GM06990 (cell line): ENCODE measurements around the gene EDN2.

Experiments used
- DNase-seq: peaks from one replicate; pipeline ENCODE4 v3.0.0-alpha.2; 2011; ENCODE audit not compliant: insufficient read length; ENCODE audit errors: extremely low read depth
- H3K27me3 ChIP-seq: replicated peaks from 2 replicates; pipeline ENCODE4 v1.6.0; 2011; ENCODE audit warnings: low read length; ENCODE audit not compliant: control insufficient read depth, insufficient read depth
- H3K36me3 ChIP-seq: 2 replicates; pipeline ENCODE4 v1.5.1; 2011; ENCODE audit warnings: low read length; ENCODE audit not compliant: control insufficient read depth, insufficient read depth
- H3K4me3 ChIP-seq: replicated peaks from 2 replicates; pipeline ENCODE4 v1.5.1; 2011; ENCODE audit warnings: low read depth, mild to moderate bottlenecking, control low read depth, low read length
- TF ChIP-seq, protein P1 (sequence below): IDR thresholded peaks from 2 replicates; pipeline ENCODE4 v1.5.1; 2011; ENCODE audit warnings: low read length, control low read depth, mild to moderate bottlenecking, inconsistent platforms; ENCODE audit not compliant: insufficient read depth, poor library complexity, severe bottlenecking

Gene EDN2

DNA sequence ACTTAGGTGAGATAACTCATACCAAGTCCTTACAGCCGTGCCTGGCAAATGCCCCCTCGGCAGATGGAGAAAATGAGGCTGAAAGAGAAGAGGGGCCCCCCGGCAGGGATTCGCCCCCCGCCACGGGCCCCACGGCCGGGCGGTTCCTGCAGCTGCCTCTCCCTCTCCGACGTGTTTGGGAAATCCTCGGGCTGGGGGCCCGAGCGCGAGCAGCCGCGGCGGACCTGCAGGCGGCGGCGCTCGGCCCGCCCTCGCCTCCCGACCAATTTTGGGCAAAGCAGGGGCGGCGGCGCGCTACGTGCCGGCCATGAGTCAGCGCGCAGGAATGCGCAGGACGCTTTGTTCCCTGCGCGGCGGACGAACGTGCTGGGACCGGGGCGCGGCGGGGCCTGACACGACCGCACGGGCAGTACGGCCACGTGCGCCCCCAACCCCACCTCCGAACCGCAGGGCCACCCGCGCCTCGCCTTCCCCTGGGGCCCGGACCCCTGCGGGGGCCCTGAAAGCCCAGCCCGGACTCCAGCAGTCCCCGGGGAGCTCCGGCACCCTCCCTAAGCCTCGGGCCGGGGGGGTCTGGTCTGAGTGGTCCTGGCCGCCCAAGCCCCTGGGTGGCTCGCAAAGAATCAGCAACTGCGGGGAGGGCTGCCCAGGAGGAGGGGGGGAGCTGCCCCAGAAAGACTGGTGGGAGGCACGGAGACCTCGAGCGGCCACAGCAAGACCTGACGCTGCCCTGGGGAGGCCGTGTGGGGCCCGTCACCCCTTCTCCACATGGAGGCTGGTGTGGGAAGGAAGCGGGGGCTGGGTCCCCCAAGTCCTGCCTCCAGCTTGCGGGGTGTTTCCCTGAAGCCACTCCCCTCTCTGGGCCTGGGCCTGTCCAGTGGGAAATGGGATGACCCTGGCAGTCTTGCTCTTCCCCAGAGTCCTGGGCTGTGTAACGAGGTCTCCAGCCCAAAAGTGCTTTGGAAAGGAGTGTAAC lies 11.9 kb upstream of the EDN2 start:
- H3K36me3 ChIP-seq = no peaks in the 10 kb centered on the region
- peak; percentile 59 for DNase-seq
- H3K4me3 ChIP-seq = peak overlapping the region; percentile 48

DNA sequence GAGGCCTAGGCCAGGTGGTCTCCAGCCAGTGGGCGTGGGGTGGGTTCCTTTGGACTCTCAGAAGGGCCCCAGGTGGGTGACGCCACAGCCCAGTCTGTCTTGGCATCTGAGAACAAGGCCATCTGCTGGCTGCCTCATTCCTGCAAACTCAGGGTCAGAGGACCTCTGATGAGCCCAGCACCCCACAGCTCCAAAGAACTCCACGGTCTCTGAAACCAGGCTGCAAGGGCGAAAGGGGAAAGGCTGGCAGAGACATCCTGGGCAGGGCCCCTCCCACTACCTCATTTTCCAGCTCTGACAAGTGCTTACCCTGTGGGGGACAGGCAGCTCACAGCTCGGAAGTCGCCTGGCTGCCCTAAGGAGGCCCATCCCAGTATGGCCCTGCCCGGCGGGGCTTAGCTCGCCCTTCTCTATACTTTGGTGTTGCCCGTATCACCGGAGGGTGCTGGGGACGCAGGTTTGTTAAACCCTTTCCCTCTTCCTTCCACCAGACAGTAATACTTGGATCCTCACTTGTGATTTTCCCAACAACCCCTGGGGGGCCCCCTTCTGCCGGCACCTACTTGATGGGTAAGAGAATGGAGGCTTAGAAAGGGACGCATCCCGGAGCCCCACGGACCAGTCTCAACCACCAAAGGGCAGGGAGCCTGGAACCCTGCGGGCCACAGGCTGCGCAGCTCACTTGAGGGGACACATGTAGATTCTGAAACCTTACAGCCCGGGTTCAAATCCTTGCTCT lies 10.9 kb upstream of the EDN2 start:
- H3K36me3 ChIP-seq = no peaks in the 10 kb centered on the region
- peak overlapping the region; percentile 48; the same call in 1 of the 2 replicates for H3K4me3 ChIP-seq
- no peak for DNase-seq
- TF ChIP-seq, protein P1, sequence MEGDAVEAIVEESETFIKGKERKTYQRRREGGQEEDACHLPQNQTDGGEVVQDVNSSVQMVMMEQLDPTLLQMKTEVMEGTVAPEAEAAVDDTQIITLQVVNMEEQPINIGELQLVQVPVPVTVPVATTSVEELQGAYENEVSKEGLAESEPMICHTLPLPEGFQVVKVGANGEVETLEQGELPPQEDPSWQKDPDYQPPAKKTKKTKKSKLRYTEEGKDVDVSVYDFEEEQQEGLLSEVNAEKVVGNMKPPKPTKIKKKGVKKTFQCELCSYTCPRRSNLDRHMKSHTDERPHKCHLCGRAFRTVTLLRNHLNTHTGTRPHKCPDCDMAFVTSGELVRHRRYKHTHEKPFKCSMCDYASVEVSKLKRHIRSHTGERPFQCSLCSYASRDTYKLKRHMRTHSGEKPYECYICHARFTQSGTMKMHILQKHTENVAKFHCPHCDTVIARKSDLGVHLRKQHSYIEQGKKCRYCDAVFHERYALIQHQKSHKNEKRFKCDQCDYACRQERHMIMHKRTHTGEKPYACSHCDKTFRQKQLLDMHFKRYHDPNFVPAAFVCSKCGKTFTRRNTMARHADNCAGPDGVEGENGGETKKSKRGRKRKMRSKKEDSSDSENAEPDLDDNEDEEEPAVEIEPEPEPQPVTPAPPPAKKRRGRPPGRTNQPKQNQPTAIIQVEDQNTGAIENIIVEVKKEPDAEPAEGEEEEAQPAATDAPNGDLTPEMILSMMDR = peak; percentile 51
- no peaks in the 10 kb centered on the region; the same call in 1 of the 2 replicates for H3K27me3 ChIP-seq

More for the DNA sequence above, 11.9 kb upstream of the EDN2 start:
- TF ChIP-seq, protein P1 = no peak
- H3K27me3 ChIP-seq = no peaks in the 10 kb centered on the region; the same call in 1 of the 2 replicates

DNA sequence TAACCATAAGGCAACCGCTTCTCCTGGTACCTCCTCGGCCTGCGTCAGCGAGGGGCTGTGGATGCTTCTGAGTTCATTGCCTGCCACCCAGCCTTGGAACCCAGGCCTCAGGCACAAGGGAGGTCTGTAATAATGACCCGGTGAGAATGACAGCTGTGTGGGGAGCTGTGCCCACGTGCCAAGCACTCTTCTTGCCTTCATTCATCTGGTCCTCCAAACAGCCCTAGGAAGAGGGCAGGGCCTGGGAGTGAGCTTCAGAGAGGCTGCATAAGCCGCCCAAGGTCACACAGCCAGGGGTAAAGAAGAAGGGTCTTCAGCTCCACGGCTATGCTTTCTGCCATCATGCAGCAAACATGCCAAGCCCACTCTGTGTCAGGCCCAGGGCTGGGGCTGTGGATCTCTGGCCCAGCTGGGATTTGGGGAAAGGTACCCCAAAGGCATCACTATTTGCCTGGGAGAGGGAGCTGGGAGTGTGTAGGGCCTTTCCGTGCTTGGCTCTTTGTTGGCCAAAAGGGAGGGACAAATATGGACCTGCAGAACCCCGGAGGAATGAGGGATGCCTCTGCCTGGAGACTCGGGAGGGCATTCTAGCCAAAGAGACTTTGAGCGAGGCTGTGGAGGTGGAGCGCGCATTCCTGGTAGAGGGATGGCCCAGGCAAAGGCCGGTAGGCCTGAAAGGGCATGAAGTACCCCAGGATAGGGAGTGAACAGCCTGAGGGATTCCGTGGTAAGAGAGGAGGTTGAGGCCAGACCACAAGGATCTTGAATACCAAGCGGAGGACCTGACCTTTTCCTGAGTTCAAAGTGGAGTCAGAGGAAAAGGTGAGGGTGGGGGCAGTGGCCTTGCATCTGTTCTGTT lies 10.1 kb upstream of the EDN2 start:
- no peaks in the 10 kb centered on the region; the same call in 1 of the 2 replicates for H3K27me3 ChIP-seq
- TF ChIP-seq, protein P1 = no peak
- H3K4me3 ChIP-seq = no peak overlapping the region
- no peaks in the 10 kb centered on the region for H3K36me3 ChIP-seq
- DNase-seq = no peak

DNA sequence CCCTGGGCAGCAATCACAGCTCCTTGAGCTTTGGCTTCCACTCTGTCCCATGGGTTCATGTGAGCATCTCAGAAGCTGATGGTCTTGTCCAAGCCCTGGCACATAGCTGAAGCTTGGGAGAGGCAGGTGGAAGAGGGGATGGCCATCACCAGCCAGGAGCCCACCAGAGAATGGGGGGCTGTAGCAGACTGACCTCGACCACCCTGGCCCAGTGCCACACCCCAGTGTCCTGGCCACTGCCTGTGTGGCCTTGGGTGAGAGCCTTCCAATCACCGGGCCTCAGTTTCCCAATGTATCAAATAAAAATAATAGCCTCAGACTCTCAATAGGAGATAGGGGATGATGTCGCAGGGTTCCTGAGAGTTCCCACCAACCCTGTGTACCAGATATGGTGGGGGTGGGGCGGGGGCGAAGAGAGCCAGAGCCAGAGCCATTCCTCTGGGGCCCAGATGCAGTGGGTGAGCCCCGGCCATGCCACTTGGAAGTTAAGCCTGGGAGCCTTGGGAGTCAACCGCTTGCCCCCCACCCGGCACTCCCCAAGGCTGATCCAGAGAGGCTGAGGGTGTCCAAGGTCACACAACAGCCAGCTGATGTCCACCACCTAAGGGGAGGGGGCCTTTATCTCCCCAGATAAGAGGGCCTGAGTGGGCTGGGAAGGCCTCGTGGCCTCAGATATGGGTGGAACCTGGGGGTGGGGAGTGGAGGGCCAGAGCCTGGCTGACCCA lies 9.3 kb upstream of the EDN2 start:
- TF ChIP-seq, protein P1 = no peak
- H3K36me3 ChIP-seq = no peaks in the 10 kb centered on the region
- no peak for DNase-seq
- H3K27me3 ChIP-seq = no peaks in the 10 kb centered on the region; the same call in 1 of the 2 replicates
- H3K4me3 ChIP-seq = no peak overlapping the region

DNA sequence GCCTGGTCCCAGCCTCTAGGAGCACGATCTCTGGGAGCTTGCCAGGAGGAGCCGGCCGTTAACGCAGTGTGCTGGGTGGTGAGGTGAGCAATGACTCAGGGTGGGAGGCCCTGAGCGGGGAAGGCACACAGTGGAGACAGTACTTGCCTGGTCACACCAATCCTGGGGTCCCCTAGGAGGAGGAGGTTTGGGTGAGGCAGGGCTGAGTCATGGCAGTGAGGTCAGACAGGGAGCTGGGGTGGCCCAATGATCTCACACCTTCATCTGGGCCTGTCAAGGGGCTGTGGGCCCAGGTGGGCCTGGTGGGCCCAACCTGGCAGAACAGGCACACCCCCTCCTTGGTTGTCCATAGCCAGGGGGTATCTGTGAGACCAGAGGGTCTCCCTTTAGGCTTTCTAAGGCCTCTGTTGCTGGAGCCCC lies 8.6 kb upstream of the EDN2 start:
- TF ChIP-seq, protein P1 = no peak
- DNase-seq = no peak
- Histone ChIP-seq H3K4me3 (no peak overlapping the region), H3K27me3 (no peaks in the 10 kb centered on the region; the same call in 1 of the 2 replicates), H3K36me3 (no peaks in the 10 kb centered on the region)
